Lung microvascular endothelial cell (primary cell): ENCODE data around the gene HPCAL1. TPM values are rescaled to one million over a fixed set of nuclear protein-coding genes. Genes with fewer than 3 reads are reported as not detected.

Source experiments
- DNase-seq, 2 donors: peaks; one replicate each; pipeline versions ENCODE4 v3.0.0 to v3.0.0-alpha.2; 2010; ENCODE audit warnings: low read depth in 2 of 2
- total RNA-seq: library from RNA; depleted of rRNA; stranded (reverse); fragments of >200 nt; gene quantifications from 2 replicates; pipeline ENCODE4 v1.2.1, GENCODE V29; 2014

Gene HPCAL1
- total RNA-seq, 1 donor from 2014 or later: 33.7 TPM

DNA sequence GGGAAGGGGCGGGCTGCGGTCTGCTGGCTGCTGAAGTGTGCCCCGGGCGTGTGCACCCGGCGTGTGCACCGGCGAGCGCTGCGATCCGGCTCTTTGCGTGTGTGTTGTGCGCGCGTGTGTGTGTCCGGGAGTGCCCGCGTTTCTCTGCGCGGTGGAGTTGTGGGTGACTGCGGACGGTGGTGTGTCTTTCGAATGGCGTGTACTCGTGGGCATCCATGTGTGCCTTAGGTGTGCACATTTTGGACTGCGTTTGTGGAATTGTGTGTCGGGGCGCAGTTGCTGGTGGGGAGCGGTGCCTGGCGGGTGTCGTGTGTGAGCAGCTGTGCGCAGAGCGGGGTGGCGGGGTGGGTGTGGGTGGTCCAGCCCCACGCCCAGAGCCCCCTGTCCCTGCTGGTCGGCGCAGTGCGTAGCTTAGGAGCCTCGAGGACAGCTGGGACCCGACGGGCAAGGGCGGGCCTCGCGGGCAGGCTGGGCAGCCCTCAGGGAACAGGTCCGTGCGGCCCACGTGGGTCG, 533 bp downstream of the HPCAL1 start:
- peak in 1 of 2 donors; percentile 46 for DNase-seq

DNA sequence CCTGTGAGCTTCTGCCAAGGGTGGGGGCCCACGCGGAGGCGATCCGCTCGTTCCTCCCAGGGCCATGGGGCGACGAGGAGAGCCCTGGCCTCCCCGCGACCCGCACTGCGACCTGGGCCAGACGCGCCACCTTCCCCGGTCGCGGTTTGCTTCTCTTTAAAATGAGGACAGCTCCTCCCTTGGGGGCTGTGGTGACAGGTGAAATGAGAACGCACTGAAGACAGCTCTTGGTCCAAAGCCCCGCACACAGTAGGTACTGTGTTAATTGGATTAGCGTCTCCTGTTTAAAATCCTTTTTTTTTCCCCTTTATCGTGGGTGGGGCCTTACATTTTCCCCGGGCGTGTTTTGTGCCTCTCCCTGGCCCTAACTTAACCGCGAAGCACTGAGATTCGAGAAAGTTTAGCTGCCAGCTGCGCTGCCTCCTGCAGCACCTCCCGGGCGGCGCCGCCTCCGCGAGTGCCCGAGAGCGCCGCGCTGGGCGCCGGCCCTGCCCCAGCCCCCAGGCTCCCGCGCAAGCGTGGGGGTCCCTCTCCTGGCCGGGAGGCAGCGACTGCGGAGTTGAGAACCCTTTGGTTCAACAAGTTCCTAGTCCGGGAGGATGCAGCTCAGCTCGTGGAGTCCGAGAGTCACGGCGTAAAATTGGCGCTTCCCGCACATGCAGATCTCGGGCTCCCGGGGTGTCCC, 1.1 kb downstream of the HPCAL1 start:
- DNase-seq: peak; percentile 77 to 81

DNA sequence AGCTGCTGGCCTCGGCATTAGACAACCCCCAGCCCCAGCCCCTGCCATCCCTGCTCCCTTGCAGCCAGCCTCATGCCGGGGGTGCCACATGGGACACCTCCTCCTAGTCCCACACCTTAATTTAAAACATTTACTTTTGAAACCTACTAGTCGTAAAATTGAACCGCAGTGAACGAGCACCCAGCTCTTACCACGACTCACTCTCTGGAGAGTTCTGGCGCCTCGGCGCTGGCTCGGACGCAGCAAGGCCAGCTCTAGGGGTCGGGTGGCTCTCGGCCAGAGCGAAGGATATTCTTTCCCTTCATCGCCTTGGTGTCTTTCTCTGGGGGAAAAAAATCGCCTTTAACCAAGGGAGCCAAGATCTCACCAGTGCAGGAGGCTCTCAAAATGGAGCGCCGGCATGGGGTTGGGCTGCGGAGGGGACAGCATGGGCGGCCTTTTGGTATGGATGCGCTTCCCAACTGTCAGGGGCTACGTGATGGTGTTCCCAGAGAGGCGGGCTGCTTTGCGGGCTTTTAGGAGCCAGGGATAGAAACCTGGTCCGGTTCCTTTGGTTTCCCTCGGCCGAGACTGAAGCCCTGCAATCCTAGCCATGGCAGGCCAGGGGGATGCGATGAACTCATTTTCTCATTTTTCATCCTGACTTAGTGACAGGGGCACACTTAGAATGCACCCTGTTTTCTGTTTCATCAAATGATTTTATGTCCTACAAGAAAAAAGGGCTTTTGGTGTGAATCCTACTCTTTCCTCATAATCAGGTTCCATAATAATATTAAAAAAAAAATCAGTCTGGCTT, 2.0 kb downstream of the HPCAL1 start:
- DNase-seq: peak in 1 of 2 donors; percentile 35

DNA sequence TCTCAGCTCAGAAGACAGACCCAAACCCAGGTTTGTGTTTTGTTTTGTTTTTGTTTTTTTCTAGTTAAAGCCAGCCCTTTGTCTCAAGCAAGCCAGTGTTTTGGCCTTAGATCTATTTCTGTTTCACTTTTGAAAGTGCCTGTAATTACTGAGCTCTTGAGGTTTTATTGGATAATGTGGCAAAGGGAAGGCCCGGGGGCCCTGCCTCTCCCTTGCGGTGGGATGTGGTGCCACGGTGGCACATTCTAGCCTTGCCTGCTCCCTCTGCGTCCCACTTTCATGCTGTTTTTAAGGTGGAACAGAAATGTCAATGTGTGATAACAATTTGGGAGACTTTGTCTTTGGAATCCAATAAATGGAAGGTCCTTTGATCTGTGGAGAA, 2.5 kb downstream of the HPCAL1 start:
- peak; percentile 34 to 75 for DNase-seq

DNA sequence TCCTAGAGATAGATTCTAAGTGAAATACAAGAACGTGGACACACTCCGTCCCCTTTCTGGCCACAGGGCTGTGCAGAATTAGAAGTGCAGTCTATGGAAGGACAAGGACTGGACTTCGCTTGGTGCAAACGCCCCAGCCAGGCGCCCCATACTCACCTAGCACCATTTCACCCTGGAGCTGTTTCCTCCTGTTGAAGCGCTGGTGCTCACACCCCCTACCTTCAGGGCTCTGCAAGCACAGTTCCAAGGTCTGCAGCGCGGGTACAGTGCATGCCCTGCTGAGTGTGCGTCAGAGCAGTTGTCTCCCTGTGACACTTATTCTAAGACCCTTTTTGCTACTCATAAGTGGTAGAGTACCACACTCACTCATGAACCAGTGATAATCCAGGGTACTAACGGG, 3.0 kb downstream of the HPCAL1 start:
- peak; percentile 28 to 29 for DNase-seq

DNA sequence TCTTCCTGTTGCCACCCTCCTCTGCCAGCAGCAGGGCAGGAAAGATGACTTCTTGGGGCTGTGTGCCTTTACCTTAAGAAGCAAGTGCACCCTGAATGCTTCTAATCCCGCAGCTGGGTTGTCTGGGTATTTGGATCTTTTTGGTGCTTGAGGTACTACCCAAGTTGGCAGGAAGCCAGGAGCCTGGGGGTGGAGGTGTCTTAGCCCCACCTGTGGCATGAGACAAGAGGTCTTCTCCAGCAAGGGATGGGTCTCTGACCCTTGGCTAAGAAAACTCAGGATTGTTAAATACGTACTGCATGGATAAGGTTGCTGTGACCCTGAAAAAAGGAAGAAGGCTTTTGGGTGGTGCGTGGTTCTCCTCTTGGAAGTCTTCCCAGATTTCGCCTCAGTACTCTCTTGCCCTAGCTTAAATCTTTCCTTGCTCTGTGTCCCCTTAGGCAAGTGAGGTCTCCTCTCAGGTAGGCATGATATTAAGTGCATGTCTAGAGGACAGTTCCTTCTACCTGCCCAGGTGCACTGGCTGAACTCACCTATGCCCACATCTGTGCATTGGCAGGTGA, 4.3 kb downstream of the HPCAL1 start:
- no peak for DNase-seq

DNA sequence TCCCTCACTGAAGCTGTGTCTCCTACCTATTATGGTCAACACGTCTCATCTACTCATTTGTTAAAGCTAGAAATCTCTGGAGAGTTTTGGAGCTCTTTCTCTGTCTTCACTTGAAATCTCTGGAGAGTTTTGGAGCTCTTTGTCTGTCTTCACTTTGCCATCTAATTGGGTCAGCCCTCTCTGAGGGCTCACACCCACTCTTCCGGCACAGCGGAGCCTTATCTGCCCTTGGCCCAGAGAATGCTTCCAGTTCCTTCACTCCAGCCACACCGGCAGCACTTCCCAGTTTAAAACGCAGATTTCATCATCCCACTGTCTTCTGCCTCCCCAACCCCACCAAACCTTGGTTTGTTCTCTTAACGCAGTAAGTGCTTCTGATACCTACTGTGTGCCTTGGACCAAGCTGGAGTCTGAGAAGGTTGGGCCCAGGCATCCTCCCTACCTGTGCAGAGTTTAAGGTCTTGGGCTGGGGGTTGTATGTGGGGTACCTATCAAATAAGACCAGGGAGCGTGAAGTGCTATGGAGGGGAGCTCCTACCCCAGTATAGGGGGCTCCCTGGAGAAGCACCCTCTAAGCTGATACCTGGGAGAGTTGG, 5.0 kb downstream of the HPCAL1 start:
- no peak for DNase-seq

DNA sequence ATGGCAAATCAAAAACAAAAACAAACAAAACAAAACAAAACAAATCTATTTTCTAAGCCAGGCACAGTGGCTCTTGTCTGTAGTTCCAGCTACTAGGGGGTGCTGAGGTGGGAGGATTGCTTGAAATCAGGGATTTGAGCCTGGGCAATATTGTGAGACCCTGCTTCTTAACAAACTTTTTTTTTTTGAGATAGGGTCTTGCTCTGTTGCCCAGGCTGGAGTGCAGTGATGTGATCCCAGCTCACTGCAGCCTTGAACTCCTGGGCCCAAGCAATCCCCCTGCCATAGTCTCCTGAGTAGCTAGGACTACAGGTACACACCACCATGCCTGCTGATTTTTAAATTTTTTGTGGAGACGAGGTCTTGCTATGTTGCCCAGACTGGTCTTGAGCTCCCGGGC, 6.2 kb downstream of the HPCAL1 start:
- DNase-seq: no peak

DNA sequence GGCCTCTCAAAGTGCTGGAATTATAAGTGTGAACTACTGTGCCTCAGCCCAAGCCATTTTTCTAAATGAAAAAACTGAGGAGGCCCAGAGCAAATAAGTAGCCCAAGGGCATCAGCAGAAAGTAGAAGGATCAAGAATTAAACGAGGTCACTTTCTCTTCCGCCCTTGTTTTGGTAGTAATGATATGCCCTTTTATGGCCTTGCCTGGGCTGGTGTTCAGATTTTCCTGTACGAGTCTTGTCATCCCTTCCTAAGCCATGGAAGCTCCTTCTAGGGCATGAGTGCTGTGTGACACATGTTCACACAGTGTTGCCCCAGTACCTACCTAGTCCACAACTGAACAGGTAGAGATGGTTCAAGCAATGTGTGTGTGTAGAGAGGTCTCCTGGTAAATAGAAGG, 6.6 kb downstream of the HPCAL1 start:
- no peak for DNase-seq

DNA sequence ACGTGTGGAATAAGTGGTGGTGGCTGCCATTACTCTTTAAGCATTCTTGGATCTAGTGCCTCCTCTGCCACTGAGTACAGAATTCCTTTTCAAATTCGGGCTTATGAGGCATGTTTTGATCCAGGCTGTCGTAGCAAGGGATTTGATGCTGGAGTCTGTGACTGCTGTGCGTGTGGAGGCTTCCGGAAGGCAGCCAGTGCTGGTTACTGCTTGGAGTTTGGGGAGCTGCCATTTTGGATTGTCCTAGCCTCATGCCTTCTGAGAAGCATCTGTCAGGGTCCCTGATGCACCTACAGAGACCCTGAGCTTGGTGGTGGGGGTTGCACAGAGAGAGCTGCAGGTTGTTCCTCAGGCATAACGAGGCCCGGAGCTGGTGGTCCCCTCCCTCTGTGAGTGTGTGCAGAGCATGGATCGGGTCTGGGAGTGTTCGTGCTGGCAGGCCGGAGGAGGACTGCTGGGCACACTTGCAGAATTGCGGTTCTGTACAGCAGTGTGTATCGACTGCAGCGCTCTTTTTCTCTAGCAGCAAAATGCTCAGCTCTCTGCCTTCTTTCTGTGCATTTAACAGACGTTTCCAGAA, 7.7 kb downstream of the HPCAL1 start:
- no peak for DNase-seq

DNA sequence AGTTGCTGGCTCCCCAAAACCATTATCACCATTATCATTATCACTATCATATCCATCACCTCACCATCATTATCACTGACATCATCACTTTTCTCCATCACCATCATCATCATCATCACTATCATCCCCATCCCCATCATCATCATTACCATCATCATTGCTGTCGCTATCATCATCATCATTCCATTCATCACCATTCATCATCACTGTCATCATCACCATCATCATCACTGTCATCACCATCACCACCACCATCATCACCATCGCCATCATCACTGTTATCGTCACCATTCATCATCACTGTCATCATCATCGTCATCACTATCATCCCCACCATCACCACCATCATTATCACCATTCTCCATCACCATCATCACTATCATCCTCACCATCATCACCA, 9.0 kb downstream of the HPCAL1 start:
- DNase-seq: no peak

DNA sequence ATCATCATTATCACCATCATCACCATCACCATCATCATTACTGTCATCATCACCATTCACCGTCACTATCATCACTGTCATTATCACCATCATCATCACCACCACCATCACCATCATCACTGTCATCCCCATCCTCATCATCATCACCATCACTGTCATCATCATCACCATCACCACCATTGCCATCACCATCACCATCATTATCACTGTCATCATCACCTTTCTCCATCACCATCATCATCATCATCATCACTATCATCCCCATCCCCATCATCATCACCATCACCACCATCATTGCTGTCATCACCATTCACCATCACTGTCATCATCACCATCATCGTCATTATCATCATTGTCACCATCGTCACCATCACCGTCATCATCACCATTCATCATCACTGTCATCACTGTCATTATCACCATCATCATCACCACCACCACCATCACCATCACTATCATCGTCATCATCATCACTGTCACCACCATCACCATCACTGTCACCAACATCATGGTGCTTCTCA, 9.8 kb downstream of the HPCAL1 start:
- DNase-seq: no peak

DNA sequence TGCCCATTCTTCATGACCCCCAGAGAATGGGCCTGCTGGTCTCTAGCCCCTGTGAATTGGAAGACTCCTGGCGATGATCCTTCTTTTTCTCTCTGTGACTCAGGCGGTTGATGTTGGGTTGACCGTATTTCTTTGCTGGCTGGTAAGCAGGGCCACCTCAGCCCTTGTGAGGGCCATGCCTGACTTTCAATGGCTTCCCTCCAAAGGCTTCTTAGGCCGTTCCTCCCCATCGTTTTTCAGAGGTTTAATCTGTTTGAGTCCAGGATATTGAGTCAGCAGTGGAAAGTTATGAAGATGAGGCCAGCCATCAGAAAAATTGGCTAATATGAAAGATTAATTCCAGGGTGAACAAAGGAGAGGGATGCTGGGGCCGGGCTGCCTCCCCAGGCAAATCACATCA, 13.6 kb downstream of the HPCAL1 start:
- peak in 1 of 2 donors; percentile 38 for DNase-seq

DNA sequence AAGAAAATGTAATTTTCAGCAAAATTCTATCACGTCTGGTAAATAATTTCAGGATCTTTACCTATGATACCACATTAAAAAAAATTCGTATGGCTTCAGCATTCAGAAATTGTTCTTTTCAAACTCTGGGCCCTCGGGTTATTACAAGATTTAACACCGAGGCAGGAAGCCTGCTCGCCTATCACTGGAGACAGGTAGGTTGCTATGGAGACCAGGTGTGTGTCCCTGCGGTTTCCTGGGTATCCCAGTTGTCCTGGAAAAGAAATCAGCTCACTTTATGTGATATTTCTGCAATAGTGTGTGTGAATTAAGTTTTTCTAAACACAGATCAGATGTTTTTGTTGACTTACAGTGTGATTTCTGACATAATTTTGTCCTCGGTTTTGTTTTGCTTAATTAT, 14.2 kb downstream of the HPCAL1 start:
- DNase-seq: no peak

DNA sequence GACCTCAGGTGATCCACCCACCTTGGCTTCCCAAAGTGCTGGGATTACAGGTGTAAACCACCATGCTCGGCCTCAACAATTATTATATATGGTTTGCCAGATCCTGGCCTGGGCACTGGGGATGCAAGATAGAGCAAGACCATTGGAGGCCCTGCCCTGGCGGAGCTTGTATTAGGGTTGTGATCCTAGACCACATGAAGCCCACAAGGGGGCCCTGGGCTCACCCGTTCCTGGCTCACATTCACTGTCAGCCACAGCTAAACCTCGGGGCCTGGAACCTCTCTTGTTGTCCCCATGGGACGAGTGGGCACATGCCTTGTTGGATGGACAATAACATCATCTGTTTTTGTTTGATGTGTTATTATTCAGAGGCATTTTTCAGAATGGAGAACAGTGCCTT, 14.9 kb downstream of the HPCAL1 start:
- no peak for DNase-seq

DNA sequence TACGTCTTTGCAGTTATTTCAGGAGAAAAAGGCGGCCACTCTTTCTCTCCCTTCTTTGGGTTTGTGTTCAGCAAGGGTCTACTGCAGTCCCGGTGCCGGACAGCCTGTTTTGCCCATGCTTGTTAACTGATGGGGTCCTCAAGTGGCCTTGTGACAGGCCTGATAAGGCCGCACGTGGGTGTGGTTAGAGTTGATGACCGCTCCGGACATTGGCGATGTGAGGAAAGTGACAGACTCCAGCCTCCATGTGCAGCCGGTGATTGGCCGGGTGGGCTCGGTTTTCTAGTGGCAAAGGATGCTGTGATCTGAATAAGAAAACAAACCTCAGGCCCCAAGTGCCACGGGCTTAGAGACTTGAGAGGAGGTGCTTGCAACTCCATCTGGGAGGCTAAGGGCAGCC, 15.6 kb downstream of the HPCAL1 start:
- DNase-seq: no peak

DNA sequence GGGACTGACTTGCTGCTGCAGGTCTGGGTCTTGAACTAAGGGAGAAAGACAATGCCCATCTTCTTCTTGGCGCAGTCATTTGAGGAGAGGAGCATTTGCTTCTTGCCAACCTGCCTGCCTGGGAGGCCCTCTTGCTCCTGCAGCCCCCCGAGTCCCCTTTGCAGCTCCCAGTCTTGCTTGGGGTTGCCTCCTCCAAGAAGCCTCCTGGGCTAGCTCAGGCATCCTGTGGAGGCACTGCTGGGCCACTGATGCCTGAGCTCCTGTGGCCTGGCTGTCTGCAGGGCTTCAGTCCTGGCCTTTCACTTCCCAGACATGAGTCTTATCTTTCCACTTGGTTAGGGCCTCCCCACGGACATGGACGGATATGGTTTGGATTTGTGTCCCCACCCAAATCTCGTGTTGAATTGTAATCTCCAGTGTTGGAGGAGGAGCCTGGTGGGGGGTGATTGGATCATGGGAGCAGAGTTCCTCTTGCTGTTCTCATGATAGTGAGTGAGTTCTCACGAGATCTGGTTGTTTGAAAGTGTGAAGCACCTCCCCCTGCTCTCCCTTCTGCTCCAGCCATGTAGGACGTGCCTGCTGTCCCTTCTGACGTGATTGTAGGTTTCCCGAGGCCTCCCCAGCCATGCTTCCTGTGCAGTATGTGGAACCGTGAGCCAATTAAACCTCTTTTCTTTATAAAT, 17.3 kb downstream of the HPCAL1 start:
- DNase-seq: no peak

DNA sequence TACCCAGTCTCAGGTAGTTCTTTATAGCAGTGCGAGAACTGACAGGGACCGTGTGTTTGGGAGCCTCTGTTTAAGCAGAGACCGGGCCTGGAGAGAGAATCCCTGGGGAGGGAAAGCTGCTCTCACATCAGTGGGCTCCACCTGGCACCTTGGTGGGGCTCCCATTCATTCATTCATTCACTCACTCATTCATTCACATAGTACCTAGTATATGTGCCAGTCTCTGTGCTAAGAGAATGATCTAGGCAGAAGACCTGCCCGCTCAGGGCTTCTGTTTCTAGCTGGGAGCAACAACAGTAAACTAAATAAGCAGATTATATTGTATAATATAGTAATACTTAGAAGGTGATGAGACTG, 17.8 kb downstream of the HPCAL1 start:
- DNase-seq: no peak

DNA sequence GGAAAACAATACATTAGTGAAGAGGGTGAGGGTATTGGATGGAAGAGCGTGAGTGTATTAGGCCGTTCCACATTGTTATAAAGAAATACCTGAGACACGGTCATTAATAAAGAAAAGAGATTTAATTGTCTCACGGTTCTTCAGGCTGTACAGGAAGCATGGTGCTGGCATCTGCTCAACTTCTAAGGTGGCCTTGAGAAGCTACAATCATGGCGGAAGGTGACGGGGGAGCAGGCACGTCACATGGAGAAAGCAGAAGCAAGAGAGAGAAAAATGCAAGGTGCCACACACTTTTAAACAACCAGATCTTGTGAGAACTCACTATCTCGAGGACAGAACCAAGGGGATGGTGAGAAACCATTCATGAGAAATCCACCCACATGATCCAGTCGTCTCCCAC, 18.2 kb downstream of the HPCAL1 start:
- no peak for DNase-seq

DNA sequence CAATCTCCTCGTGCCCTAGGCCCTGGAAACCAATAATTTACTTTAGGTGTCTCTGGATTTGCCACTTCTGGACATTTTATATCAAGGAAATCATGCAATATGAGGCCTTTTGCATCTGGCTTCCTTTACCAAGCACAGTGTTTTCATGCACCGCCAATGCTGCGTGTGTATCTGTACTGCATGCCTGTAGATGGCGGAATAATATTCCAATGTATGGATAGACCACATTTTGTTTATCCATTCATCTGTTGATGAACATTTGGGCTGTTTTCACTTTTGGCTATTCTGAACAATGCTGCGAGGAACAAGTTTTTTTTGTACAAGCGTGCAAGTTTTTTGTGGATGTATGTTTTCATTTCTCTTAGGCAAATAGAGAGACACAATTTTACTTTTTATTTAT, 18.9 kb downstream of the HPCAL1 start:
- DNase-seq: no peak

DNA sequence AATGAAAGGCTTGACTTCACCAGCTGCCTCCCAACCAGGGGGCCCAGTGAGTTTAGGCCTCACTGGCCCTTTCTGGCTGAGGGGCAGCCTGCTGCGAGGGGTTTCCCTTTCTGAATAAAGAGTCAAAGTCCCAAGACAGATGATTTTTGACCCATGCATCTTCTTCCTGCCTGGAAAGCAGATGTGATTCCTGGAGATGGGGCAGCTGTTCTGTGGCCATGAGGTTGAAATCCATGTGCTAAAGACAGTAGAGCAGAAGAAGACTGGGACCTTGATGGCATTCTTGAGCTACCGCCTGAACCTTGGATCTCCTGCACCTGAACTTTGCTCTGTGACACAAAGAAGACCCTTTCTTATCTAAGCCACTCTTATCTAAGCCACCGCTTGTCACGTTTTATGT, 19.8 kb downstream of the HPCAL1 start:
- DNase-seq: no peak
